ENCODE data around the gene PZP. TPM values are rescaled to one million over a fixed set of nuclear protein-coding genes. Genes with fewer than 3 reads are reported as not detected.

Gene PZP
- total RNA-seq, 1 experiment from 2014 or later = not detected

DNA sequence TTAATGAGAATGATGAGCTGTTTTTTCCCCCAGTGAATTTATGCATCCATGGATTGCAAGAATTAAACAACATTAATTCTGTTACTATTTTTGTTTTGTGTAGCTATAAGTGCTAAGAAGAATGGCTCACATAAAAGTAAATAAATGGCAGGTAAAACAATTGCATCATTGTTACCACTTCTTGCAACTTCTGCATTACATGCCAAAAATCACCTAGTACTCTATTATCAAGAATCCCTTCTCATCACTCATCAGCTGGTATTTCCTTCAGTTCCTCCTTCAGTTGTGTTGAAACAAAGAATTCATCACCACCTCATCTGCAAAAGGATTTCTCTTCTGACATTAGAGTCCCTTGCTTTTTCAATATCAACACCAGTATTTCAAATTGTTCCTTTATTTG lies 93.2 kb downstream of the PZP start:
- Histone ChIP-seq H3K9me3 (no peaks in the 10 kb centered on the region), H3K27me3 (peaks cover 3% of the 10 kb centered on the region; the same call in 1 of the 2 replicates), H3K4me3 (no peak overlapping the region), H3K36me3 (no peaks in the 10 kb centered on the region)
- DNase-seq = no peak

DNA sequence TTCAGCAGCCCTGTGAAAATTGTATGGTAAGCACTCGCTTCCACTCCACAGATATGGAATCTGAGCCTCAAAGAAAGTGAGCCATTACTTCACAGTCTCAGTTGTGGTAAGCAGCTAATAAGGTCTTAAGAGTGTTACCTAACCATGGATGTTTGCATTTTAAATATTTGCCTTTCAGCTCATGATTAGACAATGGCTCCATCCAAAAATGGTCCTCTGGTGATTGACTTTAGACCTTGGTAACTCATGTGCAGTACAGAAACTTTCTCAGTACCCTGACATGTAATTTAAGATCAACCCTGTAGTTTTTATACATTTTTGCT lies 94.2 kb downstream of the PZP start:
- no peaks in the 10 kb centered on the region for H3K36me3 ChIP-seq

DNA sequence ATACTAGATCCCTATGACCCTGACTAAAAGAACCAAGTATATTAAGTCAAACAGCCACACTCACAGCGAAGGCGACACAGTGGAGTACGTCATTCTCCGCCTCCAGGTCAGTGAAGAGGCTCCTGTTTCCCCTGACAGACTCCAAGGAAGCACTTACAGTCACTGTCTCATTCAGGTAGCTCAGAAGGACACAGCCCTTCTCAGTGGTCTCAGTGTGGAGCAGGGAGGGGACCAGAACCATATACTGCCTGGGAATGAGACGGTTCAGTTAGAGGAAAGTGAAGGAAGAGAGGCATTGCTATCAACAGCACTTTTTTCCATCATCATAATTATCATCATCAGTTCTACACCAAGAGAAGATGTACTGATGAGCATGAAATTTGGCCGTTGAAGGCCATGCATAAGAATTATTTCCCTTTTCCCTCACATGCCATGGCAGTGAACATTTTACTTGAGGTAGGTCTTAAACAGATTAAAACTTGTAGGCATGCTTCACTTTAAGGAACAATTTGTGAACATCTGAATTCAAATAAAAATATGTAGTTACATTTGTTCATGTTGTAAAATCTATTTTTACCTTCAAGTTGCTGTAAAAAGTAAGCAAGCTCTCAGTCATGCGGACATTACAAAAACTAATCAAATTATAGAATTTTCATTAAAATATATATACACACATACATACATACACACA lies 94.8 kb downstream of the PZP start:
- H3K36me3 ChIP-seq = no peaks in the 10 kb centered on the region
- H3K4me3 ChIP-seq = no peak overlapping the region
- H3K27me3 ChIP-seq = peaks cover 3% of the 10 kb centered on the region; the same call in 1 of the 2 replicates
- no peaks in the 10 kb centered on the region for H3K9me3 ChIP-seq
- no peak for DNase-seq

More for the DNA sequence above, 94.2 kb downstream of the PZP start:
- peaks cover 3% of the 10 kb centered on the region; the same call in 1 of the 2 replicates for H3K27me3 ChIP-seq
- H3K9me3 ChIP-seq = no peaks in the 10 kb centered on the region
- no peak overlapping the region for H3K4me3 ChIP-seq
- DNase-seq = no peak

DNA sequence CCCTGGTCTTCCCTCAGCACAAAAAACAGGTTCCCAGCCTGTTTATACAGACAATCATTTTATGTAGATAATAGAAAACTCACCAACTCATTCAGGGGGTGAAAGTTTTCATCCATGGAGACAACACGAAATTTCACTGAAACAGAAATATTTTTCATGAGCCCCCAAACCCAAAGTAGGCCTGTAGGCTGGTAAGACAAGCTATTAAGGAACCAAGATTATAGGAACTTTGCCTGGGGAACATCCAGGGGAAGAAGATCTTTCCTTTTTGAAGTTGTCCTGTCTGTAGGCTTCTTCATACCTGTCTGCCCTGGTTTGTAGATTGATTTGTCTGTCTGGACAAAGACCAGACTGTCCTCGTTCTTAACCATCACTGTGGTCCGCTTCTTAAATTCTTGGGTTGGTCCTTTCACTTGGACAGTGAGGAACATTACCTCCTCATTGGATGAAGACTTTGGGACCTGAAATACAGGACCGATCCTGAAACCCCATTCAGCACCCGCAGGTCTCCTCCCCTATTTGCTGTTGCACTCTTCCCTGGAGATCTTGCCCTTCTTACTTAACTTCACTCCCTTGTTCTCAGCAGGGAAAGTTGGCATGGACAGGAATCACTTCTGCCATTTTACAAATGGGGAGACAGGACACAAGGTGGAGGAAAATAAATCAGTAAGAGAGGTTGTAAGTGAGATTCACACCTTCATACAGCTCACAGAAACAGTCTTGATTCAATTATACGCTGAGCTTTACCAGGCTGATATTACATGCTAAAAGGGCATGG lies 95.9 kb downstream of the PZP start:
- DNase-seq = no peak
- no peaks in the 10 kb centered on the region for H3K9me3 ChIP-seq
- peaks cover 3% of the 10 kb centered on the region; the same call in 1 of the 2 replicates for H3K27me3 ChIP-seq
- no peak overlapping the region for H3K4me3 ChIP-seq
- no peaks in the 10 kb centered on the region for H3K36me3 ChIP-seq

DNA sequence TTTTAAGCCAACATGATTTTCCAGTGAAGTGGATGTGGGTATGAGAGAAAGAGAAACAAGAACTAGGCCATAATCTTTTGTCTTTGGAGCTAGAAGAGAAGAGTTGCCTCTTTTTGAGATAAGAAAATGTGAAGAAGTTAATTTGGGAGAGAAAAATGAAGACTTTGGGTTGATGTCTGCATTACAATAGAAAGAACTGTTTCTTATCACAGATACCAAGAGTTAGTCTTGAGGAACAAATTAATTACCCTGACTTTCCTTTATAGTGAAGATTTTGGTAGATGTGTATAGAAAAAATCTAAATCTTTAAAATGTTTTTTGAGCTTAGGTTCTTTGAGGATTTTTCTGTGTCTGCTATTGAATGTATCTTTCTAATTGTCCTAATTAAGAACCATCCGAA lies 96.7 kb downstream of the PZP start:
- no peaks in the 10 kb centered on the region for H3K9me3 ChIP-seq
- no peak overlapping the region for H3K4me3 ChIP-seq
- DNase-seq = no peak
- peaks cover 3% of the 10 kb centered on the region; the same call in 1 of the 2 replicates for H3K27me3 ChIP-seq
- H3K36me3 ChIP-seq = no peaks in the 10 kb centered on the region

DNA sequence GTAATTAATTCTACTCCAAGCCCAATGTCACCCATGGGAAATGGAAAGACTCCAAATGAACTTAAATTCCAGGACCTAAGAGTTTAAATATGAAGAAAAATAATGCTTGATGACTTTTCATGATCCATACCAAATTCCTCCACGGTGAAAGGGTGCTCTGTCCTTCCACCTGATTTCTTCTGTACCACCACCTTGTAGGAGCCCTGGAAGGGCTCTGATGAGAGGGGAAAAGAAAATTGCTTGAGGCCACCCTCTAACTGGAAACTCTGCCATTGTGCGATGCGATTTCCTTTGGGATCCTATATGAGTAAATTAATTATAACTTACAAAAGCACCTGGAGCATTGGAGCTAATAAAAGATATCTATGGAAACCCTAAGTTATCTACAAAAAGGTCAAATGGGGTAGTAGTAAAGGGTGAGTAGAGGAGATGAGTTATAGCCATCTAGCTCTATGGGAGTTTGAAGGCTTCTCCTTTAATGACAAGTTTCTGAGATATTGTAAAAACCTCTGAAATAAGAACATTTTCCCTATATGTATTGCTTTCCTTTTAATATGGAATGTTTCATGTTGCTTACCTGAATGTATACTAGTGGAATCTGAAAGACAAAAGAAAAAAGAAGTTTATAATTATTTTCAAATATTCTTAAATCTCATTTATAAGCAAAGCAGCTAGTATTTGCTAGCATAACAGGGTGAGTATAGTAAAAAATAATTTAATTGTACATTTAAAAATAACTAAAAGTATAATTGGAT lies 98.3 kb downstream of the PZP start:
- peaks cover under 1% of the 10 kb centered on the region; the same call in 1 of the 2 replicates for H3K27me3 ChIP-seq
- H3K9me3 ChIP-seq = no peaks in the 10 kb centered on the region
- H3K36me3 ChIP-seq = no peaks in the 10 kb centered on the region
- H3K4me3 ChIP-seq = no peak overlapping the region
- DNase-seq = no peak

DNA sequence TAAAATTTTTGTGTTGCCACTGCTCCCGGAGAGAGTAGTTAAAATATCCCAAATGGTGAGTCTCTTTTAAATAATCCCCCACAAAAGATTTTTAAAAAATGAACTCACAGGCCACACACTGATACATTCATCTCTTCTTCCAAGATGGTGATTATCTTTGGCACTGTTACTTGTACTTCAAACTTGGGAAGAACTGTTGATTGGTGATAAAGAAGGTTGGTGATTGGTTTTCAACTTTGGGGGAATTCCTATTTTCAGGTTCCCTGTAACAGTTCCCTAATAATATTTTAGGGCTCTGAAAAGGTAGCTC lies 99.0 kb downstream of the PZP start:
- H3K4me3 ChIP-seq = no peak overlapping the region
- H3K36me3 ChIP-seq = no peaks in the 10 kb centered on the region
- H3K9me3 ChIP-seq = no peaks in the 10 kb centered on the region
- H3K27me3 ChIP-seq = no peaks in the 10 kb centered on the region
- no peak for DNase-seq

DNA sequence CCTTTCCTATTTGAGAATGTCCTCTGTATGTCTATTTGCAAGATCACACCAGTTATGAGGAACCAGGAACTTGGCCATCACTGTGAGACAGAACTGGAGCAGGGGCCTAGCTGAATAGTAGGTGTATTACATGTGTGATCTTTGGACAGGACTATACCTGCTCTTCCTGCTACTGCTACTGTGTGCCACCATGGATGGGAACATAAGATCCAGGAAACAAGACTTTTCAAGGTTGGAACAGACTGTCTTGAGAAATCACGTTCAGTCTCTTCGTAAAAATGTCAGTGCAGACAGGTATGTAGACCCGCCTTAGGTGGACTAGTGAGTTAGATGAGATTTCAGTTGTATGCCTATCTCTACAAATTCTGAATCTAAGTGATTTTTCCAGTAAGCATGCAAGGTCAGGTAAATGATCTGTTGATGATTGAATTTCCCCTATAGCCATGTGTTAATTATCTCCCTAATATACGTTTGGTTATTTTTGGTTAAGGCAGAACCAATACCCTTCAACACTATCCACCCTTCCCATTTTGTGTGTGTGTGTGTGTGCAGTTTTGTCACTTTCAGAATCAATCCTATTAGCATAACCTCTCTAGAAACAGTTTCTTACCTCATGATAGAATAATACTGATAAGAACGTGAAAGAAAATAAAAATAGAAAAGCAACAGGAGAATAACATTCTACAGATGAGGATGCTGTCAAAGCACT lies 99.5 kb downstream of the PZP start:
- Histone ChIP-seq H3K9me3 (no peaks in the 10 kb centered on the region), H3K36me3 (no peaks in the 10 kb centered on the region), H3K4me3 (no peak overlapping the region), H3K27me3 (no peaks in the 10 kb centered on the region)
- no peak for DNase-seq

DNA sequence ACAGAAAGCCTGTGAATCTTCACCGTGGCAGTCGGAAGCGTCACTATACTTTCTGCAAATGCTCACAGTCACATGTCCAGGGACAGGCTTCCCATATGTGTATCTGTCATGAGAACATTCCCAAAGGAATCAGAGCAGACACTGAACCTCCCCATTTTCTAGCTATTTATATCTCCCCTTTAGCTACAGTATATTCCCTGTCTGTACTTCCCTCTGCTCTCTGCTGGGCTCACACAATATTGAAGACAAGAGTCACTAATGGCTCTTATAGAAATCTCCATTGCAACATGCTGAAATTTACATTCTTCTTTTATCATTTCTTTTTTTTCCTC lies 100.7 kb downstream of the PZP start:
- no peaks in the 10 kb centered on the region for H3K36me3 ChIP-seq
- DNase-seq = no peak
- H3K4me3 ChIP-seq = no peak overlapping the region
- H3K9me3 ChIP-seq = no peaks in the 10 kb centered on the region
- no peaks in the 10 kb centered on the region for H3K27me3 ChIP-seq

DNA sequence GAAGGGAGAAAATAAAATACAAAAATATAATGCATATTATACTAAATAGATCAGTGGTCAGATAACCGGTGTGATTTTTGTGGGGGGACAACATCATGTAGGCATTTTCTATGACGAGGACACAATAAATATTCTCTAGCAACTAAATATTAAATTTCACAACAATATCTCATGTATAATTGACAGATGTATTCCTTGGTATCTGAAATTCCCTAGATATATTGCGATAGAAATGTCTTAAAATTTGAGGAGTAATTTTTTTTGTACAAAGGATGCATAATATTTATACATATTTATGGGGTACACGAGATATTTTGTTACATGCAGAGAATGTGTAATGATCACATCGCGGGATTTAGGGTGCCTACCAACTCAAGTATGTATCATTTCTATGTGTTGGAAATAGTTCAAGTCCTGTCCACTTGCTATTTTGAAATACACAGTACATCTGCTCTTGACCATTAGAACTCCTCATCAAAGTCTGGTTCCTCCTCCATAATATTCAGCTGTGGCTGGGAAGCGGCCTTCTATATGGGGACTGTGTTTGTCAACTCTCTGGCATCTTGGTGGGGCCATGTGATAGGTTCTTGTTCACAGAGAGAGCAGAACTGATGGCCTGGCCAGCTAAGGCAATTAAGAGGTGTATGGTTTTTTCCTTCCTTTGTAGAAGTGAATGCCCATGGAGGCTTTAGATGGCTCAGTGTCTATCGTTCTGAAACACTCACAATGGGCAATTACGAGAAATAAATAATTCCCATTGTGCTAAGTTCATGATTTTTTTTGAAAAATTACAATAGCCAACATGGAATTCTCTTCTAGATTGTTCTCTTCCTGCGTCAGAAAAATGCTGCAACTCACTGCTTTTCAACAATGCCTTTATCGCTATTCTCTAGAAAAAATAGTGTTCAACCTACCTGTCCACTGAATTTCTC lies 101.3 kb downstream of the PZP start:
- Histone ChIP-seq H3K36me3 (no peaks in the 10 kb centered on the region), H3K27me3 (no peaks in the 10 kb centered on the region), H3K9me3 (no peaks in the 10 kb centered on the region), H3K4me3 (no peak overlapping the region)
- DNase-seq = no peak

DNA sequence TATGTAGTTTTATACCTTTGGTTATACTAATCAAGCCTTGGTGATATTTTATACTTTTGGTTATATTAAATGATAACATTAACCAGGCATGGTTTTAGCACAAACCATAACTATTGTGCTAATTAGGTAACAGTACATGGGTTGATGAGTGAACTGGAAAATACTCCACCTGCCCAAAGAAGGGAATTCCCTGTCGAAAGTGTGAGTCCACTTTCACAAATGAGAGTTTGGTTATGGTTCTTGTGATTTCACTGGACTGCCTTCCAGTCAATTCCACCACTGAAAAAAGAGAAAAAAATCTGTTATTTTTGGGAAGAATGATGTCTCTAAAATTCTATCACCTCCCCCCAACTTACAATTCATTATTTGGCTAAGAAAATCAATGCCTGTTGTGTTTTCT lies 102.1 kb downstream of the PZP start:
- H3K9me3 ChIP-seq = no peaks in the 10 kb centered on the region
- H3K36me3 ChIP-seq = no peaks in the 10 kb centered on the region
- no peak overlapping the region for H3K4me3 ChIP-seq
- no peak for DNase-seq
- no peaks in the 10 kb centered on the region; the same call in 1 of the 2 replicates for H3K27me3 ChIP-seq

DNA sequence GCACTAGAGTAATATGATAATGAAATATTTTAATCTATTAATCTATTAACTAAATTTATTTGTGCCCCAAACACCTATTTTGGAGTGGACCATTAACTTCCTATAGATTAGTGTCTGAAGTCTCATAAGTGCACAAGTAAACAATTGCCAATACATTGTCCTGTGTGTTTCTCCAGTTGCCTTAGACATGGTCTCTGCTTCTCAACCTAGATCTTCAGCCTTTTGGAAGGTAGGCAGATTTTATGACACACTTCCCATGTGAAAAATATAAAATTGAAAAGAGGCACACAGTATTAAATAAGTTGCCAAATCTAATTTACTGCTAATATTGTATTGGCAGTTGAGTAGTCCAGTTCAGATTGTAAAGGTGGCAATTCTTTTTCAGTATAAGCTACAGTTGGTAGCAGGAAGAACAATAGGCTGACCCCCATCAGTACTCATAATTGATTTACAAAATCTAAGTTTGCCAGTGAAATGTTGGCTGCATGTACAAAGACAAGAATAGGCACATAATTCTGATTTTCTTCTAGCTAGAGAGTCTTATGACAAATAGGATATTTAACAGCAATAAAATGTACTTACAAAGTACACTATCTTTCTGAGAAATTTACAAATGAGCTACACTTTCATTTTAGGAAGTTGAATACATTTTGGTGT lies 103.3 kb downstream of the PZP start:
- no peak for DNase-seq
- Histone ChIP-seq H3K4me3 (no peak overlapping the region), H3K36me3 (no peaks in the 10 kb centered on the region), H3K9me3 (no peaks in the 10 kb centered on the region), H3K27me3 (no peaks in the 10 kb centered on the region; the same call in 1 of the 2 replicates)

DNA sequence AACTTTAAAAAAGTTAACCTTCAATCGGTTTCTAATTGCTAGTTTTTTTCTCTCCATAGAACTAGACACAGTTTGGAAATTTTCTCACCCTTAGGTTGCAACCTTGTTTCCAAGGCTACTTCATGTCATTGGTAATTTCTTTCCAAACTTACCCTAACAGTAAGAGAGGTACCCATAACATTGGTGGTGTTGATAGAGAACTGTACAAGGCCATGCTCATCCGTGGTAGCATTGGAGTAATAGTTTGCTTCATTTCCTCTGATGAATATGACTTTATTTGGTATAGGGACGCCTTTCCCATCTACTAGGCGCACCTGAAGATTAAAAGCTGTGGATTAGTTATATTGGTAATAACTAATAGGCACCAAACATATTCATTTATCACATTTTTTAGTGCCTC lies 104.1 kb downstream of the PZP start:
- no peak for DNase-seq
- Histone ChIP-seq H3K9me3 (no peaks in the 10 kb centered on the region), H3K36me3 (no peaks in the 10 kb centered on the region), H3K27me3 (no peaks in the 10 kb centered on the region; the same call in 1 of the 2 replicates), H3K4me3 (no peak overlapping the region)

DNA sequence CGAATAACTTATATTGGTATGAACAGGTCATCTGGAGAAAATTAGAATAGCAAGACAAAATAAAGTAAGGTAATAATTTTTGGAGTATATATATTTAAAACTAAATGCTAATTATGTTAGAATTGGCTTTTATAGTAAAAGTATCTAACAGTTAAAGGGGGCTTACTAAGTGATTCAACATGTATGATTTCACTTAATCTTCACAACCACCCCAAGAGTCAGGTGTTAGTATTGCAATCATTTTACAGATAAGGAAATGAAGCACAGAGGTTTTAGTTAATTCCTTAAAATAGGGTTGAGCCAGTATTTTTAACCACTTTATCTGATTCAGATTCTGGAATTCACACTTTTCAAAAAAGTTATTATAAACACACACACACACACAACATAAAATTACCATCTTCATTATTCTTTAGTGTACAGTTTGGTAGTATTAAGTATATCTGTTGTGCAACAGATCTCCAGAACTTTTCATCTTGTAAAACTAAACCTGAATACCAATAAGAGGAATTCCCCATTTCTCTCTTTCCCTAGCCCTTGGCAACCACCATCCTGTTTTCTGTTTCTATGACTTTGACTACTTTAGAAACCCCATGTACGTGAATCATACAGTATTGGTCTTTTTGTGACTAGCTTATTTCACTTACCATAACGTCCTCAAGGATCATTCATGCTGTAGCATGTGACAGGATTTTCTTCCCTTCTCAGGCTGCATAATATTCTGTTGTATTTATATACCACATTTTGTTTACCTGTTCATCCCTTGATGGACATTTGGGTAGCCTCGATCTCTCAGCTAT lies 104.9 kb downstream of the PZP start:
- H3K9me3 ChIP-seq = no peaks in the 10 kb centered on the region
- H3K27me3 ChIP-seq = no peaks in the 10 kb centered on the region; the same call in 1 of the 2 replicates
- H3K4me3 ChIP-seq = no peak overlapping the region
- no peaks in the 10 kb centered on the region for H3K36me3 ChIP-seq
- DNase-seq = no peak
